CMK (cell line): ENCODE measurements around the gene LCN6.
"Not testable (repeated sequence)": the region's sequence is repeated elsewhere in the genome, so short reads cannot be mapped to it uniquely, and the experiment has no call there.

Experiments
- DNase-seq: peaks from one replicate; pipeline ENCODE4 v3.0.0-alpha.2; 2010; ENCODE audit warnings: low read depth

LCN6 gene

GRCh38 chr9:136782452-136782851 is 34.1 kb upstream of the LCN6 start:
- DNase-seq: no peak

- DNase-seq: no peak
Measured at GRCh38 chr9:136779808-136780207, 31.5 kb upstream of the LCN6 start.

DNA sequence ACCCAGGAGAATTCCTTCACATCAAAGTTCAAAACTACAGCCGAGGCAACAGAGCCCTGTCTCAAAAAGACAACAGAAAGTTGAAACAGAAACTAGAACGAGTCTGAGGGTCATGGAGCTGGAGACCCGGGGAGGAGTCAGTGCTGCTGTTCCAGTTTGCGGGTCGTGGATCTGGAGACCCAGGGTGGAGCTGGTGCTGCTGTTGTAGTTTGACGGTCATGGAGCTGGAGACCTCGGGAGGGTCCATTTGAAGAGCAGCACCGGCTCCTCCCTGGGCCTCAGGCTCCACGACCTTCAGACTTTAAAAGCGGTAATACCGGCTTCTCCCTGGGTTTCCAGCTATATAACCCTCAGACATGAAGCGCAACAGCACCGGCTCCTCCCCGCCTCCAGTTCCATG is 29.0 kb upstream of the LCN6 start:
- no peak for DNase-seq

- DNase-seq: no peak
Measured at GRCh38 chr9:136776947-136777346, 28.6 kb upstream of the LCN6 start.

DNA sequence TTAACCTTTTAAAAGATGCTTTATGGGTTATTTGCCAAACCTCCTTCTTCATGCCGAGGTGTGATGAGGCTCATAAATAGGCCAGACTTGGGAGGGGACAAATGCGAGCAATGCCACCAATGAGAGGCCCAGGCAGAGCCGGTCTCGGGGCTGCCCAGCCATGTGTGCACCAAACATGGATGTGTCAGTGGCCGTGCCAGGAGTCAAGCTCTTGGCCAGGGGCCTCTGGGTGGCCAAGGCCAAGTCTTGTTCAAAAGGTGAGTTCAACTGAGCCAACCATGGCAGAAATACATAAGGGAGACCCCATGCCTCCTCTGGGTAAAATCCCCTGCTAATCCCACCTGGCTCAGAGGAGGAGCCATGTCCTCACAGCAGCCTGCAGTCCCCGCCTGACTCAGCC is 26.9 kb upstream of the LCN6 start:
- DNase-seq: no peak

GRCh38 chr9:136774416-136775045 is 26.2 kb upstream of the LCN6 start:
- DNase-seq: no peak

DNA sequence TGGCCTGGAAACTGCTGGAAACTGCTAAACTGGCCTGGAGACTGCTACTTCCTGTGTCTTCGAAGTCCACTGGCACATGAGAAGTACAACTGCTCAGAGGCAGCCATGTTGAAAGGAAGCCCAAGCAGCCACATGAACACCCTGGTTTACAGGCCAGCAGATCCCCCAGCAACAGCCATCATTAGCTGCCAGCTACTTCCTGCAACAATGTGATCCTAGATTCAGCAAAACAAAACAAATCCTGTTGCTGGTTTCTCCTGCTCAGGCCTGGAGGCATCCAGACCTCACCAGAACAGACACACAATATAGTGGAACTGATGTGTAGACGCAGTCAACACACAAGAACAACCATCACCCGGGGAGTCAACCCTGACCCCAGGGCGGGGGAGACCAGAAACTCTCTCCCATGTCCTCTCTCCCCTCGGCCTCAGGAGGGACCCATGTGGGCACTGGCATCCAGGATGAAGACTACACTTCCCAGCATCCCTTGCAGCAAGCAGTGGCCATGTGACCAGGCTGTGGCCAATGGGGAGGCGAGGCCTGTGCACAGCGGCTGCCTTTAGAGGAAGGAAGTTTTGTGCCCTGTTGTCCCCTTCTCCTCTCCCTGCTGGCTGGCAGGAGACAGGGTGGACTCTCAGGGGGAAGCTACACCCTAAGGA is 25.2 kb upstream of the LCN6 start:
- peak; percentile 70 for DNase-seq

GRCh38 chr9:136771907-136772415 is 23.6 kb upstream of the LCN6 start:
- no peak for DNase-seq

DNA sequence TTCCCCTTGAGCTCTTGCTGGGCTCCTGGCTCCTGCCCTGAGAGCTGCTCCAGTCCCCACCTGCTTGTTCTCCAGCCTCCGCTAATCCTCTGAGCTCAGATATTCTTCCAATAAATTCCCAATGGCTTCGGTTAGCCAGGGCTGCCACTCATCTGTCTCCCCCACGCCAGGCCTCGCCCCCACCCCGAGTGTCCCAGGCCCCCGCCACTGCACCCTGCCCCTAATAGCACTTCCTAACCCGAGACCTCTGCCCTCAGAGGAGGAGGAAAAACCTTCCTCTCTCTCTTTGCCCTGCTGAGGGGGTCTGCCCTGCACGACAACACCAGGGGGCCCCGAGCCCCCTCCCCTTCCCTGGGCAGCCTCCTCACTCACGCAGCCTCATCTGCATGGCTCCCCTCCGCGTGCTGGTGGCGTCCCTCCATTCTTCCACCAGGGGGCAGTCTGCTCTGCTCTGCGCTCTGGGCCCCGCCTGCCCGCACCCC is 21.4 kb upstream of the LCN6 start:
- no peak for DNase-seq

GRCh38 chr9:136766410-136767120 is 18.2 kb upstream of the LCN6 start:
- DNase-seq: not testable (repeated sequence)

- DNase-seq: not testable (repeated sequence)
Measured at GRCh38 chr9:136765745-136766409, 17.6 kb upstream of the LCN6 start.

DNA sequence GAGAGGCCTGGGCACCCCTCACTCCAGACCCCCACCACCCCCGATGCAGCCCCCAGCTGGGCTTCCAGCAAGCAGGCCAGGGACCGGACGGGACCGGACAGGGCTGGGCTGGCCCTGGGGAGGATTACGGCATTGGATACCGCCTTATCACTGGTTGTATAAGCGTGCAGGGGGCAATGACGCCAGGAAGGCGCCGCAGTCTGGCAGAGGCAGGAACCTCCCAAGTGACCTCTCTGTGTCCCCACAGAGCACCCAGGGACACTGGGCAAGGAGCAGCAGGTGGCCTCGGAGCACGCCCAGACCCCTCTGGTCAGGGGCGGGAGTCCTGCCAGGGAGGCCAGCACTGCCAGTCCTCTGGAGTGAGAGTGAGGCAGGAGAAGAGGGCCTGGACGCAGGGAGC is 16.7 kb upstream of the LCN6 start:
- no peak for DNase-seq

DNA sequence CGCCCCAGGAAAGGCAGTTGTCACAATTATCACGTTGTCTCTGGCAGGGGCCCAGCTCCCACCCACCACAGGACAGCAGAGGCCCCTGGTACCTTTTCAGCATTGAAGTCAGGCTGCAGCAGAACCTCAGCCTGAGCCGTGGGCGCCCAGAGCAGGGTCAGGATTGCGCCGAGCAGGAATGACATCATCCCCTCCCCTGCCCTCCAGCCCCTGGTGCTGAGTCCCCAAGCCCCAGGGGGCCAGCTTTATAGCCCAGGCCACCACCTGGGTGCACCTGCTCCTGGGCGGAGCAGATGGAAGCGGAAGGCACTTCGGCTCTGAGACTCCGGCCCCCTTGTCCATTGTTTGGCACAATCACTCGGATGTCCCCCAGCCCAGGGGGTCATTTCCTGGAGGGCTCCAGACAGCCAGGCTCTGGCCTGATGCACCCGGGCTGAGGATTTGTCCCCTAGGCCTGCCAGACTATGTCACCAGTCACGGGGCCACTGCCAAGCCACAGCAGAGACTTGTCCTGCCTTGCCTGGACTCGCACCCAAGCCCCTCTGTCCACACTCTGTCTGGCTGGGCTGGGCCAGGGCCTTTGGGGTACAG is 16.1 kb upstream of the LCN6 start, which contains the start of gene LCN15:
Gene LCN15, minus strand, starts transcription at position 218 of the 591 bp plus-strand sequence. Its CDS starts 30 bp downstream, at position 188.
- no peak for DNase-seq

DNA sequence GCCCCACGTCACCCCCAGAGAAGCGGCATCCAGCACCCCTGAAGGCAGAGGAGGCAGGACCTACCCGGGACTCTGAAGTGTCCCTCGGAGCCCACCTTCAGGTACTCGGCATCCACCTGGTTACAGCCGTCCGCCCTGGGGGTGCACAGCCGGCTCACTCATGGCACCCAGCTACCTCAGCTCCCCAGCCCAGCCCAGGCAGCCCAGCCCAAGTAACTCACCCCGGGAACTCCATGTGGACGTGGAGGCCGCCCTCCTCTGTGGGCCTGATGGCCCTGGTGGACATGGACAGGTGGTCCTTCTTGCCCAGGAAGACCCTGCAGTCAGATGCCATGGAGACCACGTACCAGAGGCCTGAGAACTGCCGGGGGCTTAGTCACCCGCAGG is 15.3 kb upstream of the LCN6 start:
- no peak for DNase-seq

DNA sequence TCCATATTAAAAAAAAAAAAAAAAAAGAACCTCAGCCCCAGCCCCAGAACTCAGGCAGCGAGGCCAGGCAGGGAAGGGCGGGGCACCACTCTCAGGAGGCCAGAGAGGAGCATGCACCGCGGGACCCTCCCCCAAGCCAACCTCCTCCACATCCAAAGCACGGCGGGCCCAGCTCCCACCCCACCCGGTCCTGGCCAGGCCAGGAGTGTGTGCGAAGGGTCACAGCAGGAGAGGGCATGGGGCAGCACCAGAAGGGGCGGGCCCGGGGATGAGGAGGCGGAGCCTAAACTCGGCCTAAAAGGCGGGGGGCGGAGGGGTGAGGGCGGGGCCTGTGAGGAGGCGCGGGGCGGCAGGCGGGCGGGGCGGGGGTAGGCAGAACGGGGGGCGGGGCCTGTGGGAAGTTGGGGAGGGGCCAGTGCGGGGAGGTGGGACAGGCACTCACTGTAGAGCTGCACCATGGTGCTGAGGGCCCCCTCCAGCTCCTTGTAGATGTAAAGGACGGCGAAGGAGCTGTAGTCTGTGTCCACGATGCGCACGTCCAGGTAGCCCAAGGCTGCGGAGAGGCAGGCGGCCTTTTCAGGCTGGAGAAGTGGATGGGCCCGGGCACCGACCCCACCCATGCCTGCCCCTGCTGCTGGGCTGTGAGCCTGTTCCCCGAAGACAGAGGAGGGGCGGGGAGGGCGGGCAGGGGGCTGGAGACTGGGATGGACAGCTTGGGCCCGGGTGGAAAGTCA is 14.8 kb upstream of the LCN6 start:
- peak; percentile 79 for DNase-seq

- no peak for DNase-seq
Measured at GRCh38 chr9:136762221-136762691, 13.9 kb upstream of the LCN6 start.

- DNase-seq: no peak
Measured at GRCh38 chr9:136761545-136761981, 13.2 kb upstream of the LCN6 start.

GRCh38 chr9:136760834-136761544 is 12.7 kb upstream of the LCN6 start:
- DNase-seq: peak; percentile 64

GRCh38 chr9:136760424-136760823 is 12.1 kb upstream of the LCN6 start:
- no peak for DNase-seq
